KMS-11 (cell line): ENCODE data around the gene AFF3.

Experiments used
- H2AFZ ChIP-seq: fragments of 200-600 bp; sonication (generic); 2 replicates; pipeline ENCODE4 v1.6.1; 2016; ENCODE audit warnings: antibody characterized with exemption, mixed run types, low read depth
- H3K27ac ChIP-seq: fragments of 200-600 bp; sonication (generic); 2 replicates; pipeline ENCODE4 v1.6.1; 2016; ENCODE audit warnings: mild to moderate bottlenecking, mixed run types
- H3K27me3 ChIP-seq: fragments of 200-600 bp; sonication (generic); 2 replicates; pipeline ENCODE4 v1.6.1; 2017; ENCODE audit warnings: mild to moderate bottlenecking, low read depth, mixed run types, moderate library complexity; ENCODE audit not compliant: insufficient read depth
- H3K36me3 ChIP-seq: fragments of 200-600 bp; sonication (generic); 2 replicates; pipeline ENCODE4 v1.6.1; 2017; ENCODE audit warnings: mild to moderate bottlenecking, mixed run types; ENCODE audit not compliant: insufficient read depth
- H3K4me1 ChIP-seq: fragments of 200-600 bp; sonication (generic); 2 replicates; pipeline ENCODE4 v1.6.1; 2016; ENCODE audit warnings: mild to moderate bottlenecking, low read depth, mixed run types; ENCODE audit not compliant: poor library complexity, severe bottlenecking
- H3K4me2 ChIP-seq: fragments of 200-600 bp; sonication (generic); 2 replicates; pipeline ENCODE4 v1.7.0; 2016; ENCODE audit warnings: mild to moderate bottlenecking, mixed run types
- H3K4me3 ChIP-seq: fragments of 200-600 bp; sonication (generic); IDR thresholded peaks from 2 replicates; pipeline ENCODE4 v1.6.1; 2017; ENCODE audit warnings: low read depth, low read length, mixed read lengths; ENCODE audit not compliant: insufficient read depth
- H3K79me2 ChIP-seq: fragments of 200-600 bp; sonication (generic); 2 replicates; pipeline ENCODE4 v1.6.1; 2016; ENCODE audit warnings: low read depth, mixed run types; ENCODE audit not compliant: insufficient read depth
- H3K9ac ChIP-seq: fragments of 200-600 bp; sonication (generic); 2 replicates; pipeline ENCODE4 v1.6.1; 2016; ENCODE audit warnings: mild to moderate bottlenecking, mixed run types
- H4K20me1 ChIP-seq: fragments of 200-600 bp; sonication (generic); 2 replicates; pipeline ENCODE4 v1.6.1; 2016; ENCODE audit warnings: mild to moderate bottlenecking, mixed run types; ENCODE audit not compliant: insufficient read depth
- CTCF ChIP-seq: fragments of 200-600 bp; sonication (generic); conservative IDR thresholded peaks from 2 replicates; pipeline ENCODE4 v1.6.1; 2017; ENCODE audit warnings: low read depth, mild to moderate bottlenecking, antibody characterized with exemption, low read length, moderate library complexity, mixed read lengths

Gene AFF3

GRCh38 chr2:99825630-99826029 is 316.8 kb downstream of the AFF3 start:
- no peak overlapping the region for H2AFZ ChIP-seq
- TF ChIP-seq CTCF, result no peak
- no peaks in the 10 kb centered on the region for H3K4me1 ChIP-seq
- no peaks in the 10 kb centered on the region for H4K20me1 ChIP-seq
- no peaks in the 10 kb centered on the region for H3K79me2 ChIP-seq
- H3K27me3 ChIP-seq, result no peaks in the 10 kb centered on the region
- no peak overlapping the region for H3K4me2 ChIP-seq
- H3K4me3 ChIP-seq, result no peak overlapping the region
- no peak overlapping the region for H3K9ac ChIP-seq
- no peaks in the 10 kb centered on the region for H3K36me3 ChIP-seq
- H3K27ac ChIP-seq, result no peak overlapping the region

GRCh38 chr2:99824758-99825157 is 317.6 kb downstream of the AFF3 start:
- H3K36me3 ChIP-seq, result no peaks in the 10 kb centered on the region
- H3K79me2 ChIP-seq, result no peaks in the 10 kb centered on the region
- H3K9ac ChIP-seq, result no peak overlapping the region
- H3K27me3 ChIP-seq, result no peaks in the 10 kb centered on the region
- no peaks in the 10 kb centered on the region for H3K4me1 ChIP-seq
- no peak overlapping the region for H3K4me2 ChIP-seq
- TF ChIP-seq CTCF, result no peak
- no peak overlapping the region for H2AFZ ChIP-seq
- no peak overlapping the region for H3K27ac ChIP-seq
- H4K20me1 ChIP-seq, result no peaks in the 10 kb centered on the region
- no peak overlapping the region for H3K4me3 ChIP-seq

GRCh38 chr2:99822474-99823207 is 319.7 kb downstream of the AFF3 start:
- H3K9ac ChIP-seq, result no peak overlapping the region
- H3K4me2 ChIP-seq, result no peak overlapping the region
- TF ChIP-seq CTCF, result no peak
- no peaks in the 10 kb centered on the region for H3K4me1 ChIP-seq
- H3K79me2 ChIP-seq, result no peaks in the 10 kb centered on the region
- H3K4me3 ChIP-seq, result no peak overlapping the region
- H2AFZ ChIP-seq, result no peak overlapping the region
- H3K27me3 ChIP-seq, result no peaks in the 10 kb centered on the region
- no peak overlapping the region for H3K27ac ChIP-seq
- H3K36me3 ChIP-seq, result no peaks in the 10 kb centered on the region
- H4K20me1 ChIP-seq, result no peaks in the 10 kb centered on the region

GRCh38 chr2:99821984-99822383 is 320.4 kb downstream of the AFF3 start:
- Histone ChIP-seq H3K9ac (no peak overlapping the region), H3K4me2 (no peak overlapping the region), H3K27ac (no peak overlapping the region), H2AFZ (no peak overlapping the region), H3K36me3 (no peaks in the 10 kb centered on the region), H3K4me1 (no peaks in the 10 kb centered on the region), H3K79me2 (no peaks in the 10 kb centered on the region), H3K4me3 (no peak overlapping the region), H4K20me1 (no peaks in the 10 kb centered on the region), H3K27me3 (no peaks in the 10 kb centered on the region)
- TF ChIP-seq CTCF, result no peak
